HL-60 (cell line): ENCODE results near the gene AKAP13.

Experiments
- CTCF ChIP-seq: IDR thresholded peaks from one replicate; pipeline ENCODE4 v1.5.1; 2011; ENCODE audit warnings: low read length, control low read depth, inconsistent platforms; ENCODE audit not compliant: insufficient read depth
- GABPA ChIP-seq: IDR thresholded peaks from 2 replicates; pipeline ENCODE4 v1.6.1; 2012; ENCODE audit warnings: low read depth
- POLR2AphosphoS5 ChIP-seq: IDR thresholded peaks from 2 replicates; pipeline ENCODE4 v1.6.1; 2012; ENCODE audit warnings: low read depth
- REST ChIP-seq: IDR thresholded peaks from 2 replicates; pipeline ENCODE4 v1.6.1; 2012; ENCODE audit warnings: low read depth; ENCODE audit not compliant: insufficient replicate concordance
- SPI1 ChIP-seq: IDR thresholded peaks from 2 replicates; pipeline ENCODE4 v1.6.1; 2012; ENCODE audit warnings: low read depth, mild to moderate bottlenecking, borderline replicate concordance

- TF ChIP-seq CTCF (no peak), SPI1 (peak; percentile 66; the same call in 1 of the 2 replicates), POLR2AphosphoS5 (no peak), REST (no peak), GABPA (no peak)
Observed at GRCh38 chr15:85545752-85546151, 165.3 kb downstream of the AKAP13 start.
